NCI-H510A treated with DMSO at 0.1 percent for 48 hours (cell line): ENCODE data around the gene TANC1.
"Not testable (repeated sequence)": the region's sequence is repeated elsewhere in the genome, so short reads cannot be mapped to it uniquely, and the experiment has no call there.

ENCODE experiments used
- DNase-seq: peaks from one replicate; lab custom pipeline; 2025; lab: John Stamatoyannopoulos, UW

Gene TANC1

DNA sequence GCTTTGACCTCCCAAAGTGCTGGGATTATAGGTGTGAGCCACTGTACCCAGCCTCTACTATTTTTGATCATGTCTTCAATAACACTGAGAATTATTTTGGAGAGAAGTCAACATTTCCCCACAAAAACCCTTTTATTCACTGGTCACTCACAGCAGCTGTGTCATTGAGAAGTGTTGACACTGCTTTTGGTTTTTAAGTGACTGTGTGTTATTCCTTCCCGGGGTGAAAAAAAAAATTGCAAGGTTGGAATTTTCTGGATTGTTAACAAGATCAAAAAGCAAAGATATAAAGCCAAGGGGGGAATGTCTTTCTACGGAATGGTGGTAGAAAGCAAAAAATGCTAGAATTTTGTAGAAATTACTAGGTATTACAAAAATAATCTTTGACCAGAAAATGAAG is 61.5 kb downstream of the TANC1 start:
- no peak for DNase-seq

DNA sequence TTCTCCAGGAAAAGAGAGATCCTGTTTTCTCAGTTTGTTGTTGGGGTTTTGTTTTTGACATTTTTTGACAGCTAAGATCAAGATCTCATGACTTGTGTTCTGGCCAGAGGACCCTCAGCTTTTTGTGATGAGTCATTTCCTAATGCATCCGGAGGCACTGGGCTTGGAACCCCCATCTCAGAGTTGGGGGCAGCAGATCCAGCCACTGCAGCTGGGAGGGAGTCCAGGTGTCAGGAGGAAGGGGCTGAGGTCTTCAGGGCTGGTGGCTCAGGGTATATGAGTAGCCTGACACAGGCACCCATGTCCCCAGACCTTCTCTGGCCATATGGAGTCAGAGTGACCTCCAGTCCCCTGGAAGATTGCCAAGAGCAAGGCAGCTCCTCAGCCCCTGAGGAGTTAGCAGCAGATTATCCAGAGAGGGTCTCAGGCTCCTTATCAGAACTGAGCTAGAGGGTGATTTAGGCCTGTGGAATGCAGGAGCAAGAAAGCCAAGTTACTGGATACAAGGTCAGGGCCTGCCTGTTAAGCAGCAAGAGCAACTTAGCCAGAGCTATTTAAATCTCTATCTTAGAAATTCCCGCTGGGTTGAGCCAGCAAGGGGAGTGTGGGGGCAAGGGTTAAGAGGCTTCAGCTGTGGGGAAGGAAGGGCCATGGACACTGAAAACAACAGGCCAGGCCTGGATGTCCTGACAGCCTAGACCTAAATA is 62.4 kb downstream of the TANC1 start:
- no peak for DNase-seq

DNA sequence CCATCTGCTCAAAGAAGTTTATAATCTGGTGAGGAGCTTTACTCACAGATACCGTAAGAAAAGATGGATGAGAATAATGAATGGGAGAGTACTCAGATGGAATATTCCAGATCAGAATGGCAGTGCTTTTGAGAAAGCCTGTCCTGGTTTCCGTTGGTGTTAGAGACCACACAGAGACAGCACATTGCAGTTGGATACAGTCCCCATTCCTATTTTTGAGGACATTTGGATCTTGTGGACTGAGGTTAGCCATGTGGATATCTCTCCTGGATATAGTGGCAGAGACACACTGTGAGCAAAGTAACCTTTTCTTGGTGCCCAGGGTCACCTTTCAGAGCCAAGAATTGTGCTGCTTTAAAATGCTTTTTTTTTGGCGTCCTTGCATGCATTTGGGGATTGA is 63.7 kb downstream of the TANC1 start:
- no peak for DNase-seq

DNA sequence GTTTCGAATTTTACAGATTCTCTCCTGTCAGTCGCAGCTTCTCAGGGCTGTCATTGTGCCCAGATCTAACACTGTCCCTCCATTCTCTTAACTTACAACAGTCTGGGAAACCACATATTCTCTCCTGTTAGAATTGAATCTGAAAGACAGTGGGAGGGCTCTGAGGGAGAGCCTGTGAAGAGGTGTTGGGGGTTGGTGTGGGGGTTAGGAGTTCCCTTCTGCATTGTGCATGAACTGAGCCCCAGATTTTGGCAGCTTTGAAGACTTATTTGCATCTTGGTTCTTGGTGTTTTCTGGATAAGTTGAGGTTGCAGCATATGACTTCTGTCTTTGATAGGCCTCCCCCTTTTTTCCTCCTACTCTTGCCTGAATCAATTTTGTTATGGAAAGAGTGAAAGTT is 64.1 kb downstream of the TANC1 start:
- DNase-seq = no peak

DNA sequence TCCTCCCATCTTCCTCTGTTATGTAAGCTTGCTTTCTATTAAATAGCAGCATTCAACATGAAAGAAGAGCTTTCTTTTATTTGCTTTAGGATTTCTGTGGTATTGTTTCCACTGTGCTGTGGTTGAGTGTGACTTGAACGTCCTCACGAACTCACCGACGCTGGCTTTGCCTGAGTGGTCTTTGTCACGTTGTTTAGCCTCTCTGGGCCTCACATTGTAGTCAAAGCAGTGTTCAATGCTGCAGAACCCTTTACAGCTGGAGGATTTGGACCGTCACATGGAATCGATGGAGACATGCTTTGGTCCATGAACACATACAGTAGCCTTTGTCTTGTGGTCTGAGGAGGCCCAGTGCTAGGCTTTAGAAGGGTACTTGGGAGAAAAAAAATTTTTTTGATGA is 66.3 kb downstream of the TANC1 start:
- peak; percentile 11 for DNase-seq

DNA sequence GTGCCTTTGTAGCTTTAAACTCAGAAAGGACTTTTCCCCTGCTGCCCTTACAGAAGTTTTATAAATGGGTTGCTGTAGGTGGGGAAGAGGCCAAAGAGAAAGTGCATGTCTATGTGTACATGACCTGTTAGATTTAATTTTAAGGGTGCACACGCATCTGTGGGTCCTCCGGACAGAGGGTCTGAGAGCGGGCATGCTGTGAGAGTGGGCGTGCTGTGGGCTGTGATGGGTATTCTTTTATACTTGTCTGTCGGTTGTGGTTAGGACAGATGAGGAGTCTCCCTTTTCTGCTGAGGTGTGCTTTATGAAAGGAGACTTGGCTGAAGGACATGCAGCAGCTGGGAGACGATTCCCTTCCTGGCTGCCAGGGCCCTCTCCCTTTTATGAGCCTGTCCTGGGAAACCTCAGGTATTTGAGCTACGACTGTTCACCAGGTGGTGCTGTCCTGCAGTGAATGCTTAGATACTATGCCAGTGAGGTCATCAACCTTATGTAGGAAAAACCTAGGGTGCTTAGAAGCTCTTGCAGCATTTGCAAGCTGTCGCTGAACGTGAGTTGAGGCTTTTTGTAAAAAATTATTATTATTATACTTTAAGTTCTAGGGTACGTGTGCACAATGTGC is 67.5 kb downstream of the TANC1 start:
- DNase-seq = peak; percentile 32

DNA sequence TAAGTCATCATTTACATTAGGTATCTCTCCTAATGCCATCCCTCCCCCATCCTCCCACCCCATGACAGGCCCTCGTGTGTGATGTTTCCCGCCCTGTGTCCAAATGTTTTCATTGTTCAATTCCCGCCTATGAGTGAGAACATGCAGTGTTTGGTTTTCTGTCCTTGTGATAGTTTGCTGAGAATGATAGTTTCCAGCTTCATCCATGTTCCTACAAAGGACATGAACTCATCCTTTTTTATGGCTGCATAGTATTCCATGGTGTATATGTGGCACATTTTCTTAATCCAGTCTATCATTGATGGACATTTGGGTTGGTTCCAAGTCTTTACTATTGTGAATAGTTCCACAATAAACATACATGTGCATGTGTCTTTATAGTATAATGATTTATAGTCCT is 68.0 kb downstream of the TANC1 start:
- not testable (repeated sequence) for DNase-seq

DNA sequence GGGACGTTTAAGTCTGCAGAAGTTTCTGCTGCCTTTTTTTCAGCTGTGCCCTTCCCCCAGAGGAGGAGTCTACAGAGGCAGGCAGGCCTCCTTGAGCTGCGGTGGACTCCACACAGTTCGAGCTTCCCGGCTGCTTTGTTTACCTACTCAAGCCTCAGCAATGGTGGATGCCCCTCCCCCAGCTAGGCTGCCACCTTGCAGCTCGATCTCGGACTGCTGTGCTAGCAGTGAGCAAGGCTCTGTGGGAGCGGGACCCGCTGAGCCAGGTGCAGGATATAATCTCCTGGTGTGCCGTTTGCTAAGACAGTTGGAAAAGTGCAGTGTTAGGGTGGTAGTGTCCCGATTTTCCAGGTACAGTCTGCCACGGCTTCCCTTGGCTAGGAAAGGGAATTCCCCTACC is 72.9 kb downstream of the TANC1 start:
- not testable (repeated sequence) for DNase-seq

DNA sequence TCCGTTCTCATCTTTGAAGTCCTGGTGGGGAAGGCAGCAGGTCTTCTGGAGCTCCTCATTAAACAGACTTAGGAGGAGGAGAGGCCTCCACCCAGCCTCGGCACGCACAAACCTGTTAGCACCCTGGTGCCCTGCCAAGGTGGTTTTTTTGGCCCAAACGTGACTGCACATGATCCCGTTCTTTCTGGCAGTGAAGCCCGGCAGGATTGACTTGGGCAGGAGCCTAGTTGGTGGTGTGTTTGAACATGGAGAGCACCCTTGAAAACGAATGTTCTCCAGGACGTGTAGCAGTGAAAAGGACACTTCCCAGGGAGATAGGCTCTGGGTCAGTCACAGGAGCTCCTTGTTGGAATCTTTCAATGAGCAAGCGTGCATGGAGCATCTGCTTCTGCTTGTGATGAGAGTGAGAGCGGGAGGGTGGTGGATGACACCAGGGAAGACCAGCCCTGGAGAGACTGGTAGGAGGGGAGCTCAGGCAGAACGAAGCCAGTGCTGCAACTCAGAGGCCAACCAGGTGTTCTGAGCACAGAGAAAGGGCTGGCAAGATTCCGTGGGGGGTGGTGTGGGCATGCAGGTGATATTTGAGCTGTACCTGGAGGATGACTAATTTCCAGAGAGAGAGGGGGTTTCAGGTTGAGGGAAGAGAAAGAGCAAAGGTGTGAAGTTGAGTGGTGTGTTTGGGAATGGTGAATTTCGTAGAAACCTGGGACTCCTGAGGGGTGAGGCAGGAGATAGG is 73.8 kb downstream of the TANC1 start:
- DNase-seq = no peak

DNA sequence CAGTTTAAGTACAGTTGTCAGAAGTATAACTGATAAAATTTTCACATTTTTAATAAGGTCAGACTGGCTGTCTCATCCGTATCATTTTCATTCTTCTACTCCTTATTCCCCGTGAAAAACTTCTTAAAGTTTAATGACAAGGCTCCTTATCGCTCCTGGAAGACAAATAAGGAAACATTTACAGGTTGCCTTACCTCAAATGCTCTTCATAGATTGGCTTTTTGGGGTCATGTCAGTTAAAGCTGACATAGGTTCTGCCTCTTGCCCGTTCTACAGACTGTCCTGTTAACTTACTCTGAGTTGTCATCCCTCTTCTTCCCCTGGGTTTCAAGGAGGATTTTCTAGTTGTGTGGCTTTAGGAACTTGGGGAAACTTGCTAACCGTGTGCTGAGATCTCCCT is 75.3 kb downstream of the TANC1 start:
- no peak for DNase-seq

DNA sequence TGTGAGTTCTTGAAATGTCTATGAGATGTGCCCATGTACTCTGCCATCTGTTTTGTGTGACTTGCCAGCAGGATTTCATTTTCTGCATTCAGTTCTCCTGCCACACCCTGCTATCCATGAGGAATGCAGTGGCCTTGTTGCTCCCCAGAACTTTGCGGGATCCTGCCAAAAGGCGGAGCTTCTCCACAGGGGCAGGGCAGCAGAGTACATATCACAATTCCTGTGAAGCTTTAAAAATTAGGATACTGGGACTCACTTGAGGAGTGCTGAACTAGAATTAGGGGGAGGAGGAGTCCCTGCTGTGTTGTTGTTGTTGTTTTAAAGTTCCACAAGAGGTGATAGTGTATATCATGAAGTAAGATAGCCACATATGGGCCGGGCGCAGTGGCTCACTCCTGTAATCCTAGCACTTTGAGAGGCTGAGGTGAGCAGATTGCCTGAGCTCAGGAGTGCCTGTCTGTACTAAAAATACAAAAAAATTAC is 76.4 kb downstream of the TANC1 start:
- no peak for DNase-seq

DNA sequence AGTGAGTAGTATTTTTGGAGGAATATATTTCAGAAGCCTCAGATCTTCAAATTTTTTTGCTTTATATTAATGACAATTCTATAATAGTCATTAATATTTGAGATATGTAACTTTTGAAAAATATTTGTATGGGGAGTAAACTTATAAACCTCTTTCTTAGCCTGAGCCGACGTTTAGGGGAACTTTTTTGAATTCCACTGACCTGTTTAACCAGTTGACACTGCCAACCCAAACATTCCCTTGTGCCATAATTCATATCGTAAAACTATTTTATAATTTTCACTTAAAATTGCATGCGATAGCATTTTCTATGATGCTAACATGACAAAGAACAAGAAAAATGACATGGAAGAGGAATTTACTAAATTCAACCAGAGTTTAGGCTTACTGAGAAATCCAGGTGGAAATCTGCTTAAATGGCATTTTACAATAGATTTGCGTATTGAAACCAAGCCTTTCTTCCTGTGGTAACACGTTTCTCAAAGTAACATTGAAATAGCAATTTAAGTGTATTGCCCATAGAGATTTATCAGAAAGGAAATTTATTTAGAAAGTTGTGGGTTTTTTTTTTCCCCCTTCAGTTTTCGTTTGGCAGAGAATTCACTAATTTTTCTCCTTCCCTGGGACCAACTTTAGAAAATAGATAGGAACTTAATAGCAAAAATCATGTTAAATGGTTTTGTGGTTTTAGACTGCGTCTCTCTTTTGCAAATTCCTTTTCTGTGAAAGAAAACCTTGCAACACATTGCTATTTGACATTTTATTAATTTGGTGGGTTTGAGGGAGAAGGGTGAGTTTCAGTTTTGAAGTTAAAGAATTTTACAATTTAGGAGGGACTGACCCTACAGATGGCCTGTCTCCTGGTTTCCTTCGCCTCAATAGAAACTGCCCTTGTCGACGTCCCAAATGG is 77.4 kb downstream of the TANC1 start:
- DNase-seq = no peak

DNA sequence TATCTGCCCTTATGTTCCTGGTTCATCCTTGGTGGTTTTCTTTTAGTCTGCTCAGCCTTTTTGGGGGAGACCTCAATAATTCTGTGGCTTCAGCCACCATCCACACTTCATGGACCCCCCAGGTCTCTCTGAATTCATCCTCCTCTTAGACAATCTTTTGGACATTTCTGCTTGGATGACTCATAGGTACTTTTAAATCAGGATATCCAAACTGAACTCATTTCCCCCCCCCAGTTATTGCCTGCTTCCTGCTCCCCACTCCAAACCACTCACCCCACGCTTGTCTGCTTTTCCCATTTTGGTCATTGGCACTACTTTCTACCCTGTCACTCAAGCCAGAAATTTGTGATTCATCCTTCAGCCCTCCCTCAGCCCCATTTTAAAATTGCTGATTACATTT is 78.5 kb downstream of the TANC1 start:
- no peak for DNase-seq

DNA sequence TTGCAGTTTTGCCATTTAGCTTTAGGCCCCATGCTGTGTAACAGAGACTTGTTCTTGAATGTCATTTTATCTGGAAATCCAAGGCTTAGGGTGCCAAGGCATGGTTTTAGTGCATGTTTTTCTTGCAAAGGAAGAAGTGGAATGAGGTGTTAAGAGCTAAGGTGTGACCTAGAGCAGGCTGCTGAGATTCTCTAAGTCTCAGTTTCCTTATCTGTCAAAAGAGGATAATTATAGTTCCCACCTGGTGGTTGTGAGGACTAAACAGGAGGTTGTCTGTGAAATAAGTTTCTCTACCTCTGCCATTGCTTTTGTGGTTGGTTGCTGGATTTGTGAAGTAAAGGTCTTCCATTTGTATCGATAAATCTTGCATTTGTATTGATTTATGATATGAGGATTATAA is 82.0 kb downstream of the TANC1 start:
- no peak for DNase-seq

DNA sequence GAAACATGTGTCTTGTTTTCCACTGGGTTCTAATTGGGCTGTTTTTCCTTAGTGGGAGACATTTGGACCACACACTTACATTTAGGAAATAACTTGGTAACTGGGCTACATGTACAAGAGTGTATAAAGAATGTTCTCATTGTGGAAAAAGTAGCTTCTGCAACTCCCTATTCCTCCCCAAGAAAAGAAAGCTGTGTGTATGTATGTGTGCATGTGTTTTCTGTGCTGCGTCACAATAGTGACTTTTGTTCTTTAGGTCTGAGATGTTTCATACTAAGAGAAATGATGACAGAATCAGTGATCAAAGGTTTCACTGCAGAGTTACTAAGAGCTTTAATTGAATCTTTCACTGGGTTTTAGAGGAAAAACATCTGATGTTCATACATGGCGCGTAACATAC is 82.7 kb downstream of the TANC1 start:
- DNase-seq = no peak

DNA sequence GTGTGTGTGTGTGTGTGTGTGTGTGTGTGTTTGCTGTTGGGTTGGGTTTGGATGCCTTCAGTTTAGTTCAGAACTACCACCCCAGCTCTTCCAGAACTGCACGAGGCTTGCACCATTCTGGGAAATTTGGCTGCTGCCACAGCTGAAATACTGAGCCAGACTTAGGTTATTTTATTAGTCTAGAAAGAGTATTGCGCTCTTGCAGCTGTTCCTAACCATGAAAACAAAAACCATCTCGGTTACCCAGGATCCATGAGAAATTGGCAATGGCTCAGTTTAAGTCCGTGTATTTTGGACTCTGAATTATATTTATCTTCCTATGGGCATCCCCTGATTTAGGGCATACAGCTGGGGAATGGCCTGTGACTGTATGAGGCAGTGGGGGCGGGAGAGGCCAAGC is 83.2 kb downstream of the TANC1 start:
- DNase-seq = no peak

DNA sequence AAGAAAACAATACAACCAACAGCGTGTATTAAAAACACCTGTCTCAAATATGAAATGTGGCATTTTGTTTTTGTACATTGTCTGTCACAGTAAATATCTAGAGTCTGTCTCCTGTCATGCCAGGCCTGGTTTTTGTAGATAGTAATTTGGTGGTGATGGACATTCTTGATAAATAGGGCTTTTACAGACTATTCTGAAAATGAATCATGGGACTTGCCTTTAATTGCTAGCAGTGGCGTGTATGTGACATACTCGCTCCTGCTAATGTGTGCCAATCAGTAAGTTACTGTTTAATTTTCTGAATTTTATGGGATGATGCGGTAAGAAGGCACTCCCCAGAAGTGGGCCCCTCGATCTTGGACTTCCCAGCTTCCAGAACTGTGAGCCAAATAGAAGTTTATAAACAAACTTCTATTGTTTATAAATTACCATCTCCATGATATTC is 83.7 kb downstream of the TANC1 start:
- no peak for DNase-seq

DNA sequence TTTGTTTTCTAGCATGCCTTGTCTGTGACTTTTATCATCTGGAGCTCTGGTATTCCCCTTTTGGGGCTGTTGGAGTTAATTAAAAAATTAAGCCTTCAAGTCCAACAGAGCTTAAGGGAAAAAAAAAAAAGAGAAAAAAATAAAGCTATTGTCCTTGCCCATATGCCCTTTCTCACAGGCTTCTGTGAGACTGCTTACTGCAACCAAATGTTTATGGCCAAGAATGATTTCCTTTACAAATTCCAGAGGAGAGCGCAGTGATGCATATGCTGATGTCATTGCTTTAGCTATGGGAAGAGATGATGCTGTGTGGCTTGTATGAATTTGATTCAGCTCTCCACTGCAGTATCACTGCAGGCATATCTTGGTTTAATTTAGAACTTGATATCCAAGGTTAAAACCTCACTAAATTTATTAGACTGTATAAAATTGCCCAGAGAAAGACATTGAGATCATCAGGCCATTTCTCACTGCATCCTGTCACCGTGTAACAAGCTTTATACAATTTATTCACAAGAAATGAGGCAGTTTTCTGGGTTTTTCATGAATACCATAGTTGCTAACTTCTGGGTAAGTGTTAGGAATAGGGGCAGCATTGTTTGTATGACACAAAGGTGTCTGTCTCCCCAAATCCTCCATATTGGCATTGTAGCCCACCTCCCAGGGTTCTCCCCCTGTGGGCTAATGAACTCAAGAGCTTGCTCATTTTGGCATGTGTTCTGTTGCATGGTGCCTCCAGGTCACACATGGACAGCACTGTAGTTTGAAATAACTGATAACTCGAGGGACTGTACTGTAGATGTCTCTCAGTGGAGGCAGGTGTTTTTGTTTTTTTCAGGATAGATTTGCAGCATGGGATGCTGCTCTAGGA is 85.0 kb downstream of the TANC1 start:
- no peak for DNase-seq

DNA sequence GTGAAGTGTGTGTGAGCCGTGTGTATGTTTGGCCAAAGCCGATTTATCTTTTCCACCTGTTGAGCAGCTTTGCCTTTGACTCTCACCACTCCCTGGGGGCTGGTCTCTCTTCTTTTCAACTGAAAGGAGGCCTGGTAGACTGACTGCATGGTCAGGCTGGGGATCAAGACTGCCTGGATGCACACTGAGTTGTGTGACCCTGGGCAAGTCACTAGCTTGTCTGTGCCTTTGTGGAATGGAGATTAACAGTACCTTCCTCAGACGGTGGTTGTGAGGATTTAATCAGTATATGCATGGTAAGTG is 85.5 kb downstream of the TANC1 start:
- DNase-seq = no peak

DNA sequence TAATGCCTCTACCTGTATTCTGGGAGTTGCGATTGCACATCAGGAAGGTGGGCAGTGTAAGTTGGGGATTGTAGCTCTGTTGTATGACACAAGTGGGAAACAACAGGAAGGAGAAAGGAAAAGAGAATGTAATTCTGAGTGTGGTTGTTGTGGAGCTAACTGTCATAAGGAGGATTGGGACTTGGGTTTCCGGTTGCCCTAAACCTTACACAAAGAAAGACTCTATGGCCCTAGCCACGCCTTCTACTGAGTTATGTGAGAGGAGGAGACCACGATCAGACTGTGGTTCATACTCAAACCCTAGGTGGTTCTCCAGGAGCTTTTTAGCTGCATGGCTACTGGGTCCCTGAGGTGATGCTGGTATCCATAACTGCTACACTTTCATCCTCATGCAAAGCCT is 86.5 kb downstream of the TANC1 start:
- DNase-seq = no peak

DNA sequence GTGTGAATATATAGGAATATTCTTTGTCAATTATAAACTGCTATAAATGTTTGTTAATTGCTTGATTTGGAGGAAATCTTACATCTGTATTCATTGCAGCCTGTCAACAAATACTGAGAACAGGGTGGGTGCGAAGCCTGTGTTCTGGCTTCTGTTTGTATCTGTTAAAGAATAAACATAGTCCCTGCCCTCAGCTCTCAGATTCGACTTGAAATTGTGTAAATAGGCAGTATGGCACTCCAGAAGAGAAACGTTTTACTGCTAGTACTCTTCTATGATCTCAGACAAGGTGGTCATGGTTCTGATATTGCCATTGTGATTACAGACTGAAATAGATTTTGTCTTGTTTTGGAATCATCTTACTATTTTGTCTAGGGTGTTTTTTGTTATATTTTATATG is 92.1 kb downstream of the TANC1 start:
- peak; percentile 4 for DNase-seq
